HepG2 (cell line): ENCODE data around the gene PLOD3. TPM values are rescaled to one million over a fixed set of nuclear protein-coding genes. Genes with fewer than 3 reads are reported as not detected.

ENCODE experiments used
- ATF7-NPFF ChIP-seq: sonication (generic); formaldehyde crosslinking; IDR thresholded peaks from 2 replicates; pipeline ENCODE4 v1.8.1; 2023; ENCODE audit warnings: mild to moderate bottlenecking, low read depth, missing genetic modification reagents, moderate library complexity
- CHCHD3 ChIP-seq: sonication (generic); formaldehyde crosslinking; IDR thresholded peaks from 2 replicates; pipeline ENCODE4 v1.8.0; 2022; ENCODE audit warnings: mild to moderate bottlenecking, missing genetic modification reagents, moderate library complexity
- FOXC1 ChIP-seq: sonication (generic); formaldehyde crosslinking; IDR thresholded peaks from 2 replicates; pipeline ENCODE4 v1.8.0; 2022; ENCODE audit warnings: mild to moderate bottlenecking, missing genetic modification reagents, borderline replicate concordance
- FOXM1 ChIP-seq: sonication (generic); formaldehyde crosslinking; IDR thresholded peaks from 2 replicates; pipeline ENCODE4 v1.5.0; 2020; ENCODE audit warnings: missing genetic modification reagents
- LCORL ChIP-seq, 2 experiments: fragments of 450-650 bp in 1 of 2; sonication (generic) in 1 of 2; formaldehyde crosslinking in 1 of 2; IDR thresholded peaks; 2 replicates each; pipeline versions ENCODE4 v1.5.0 to v1.6.1; 2017 to 2020; ENCODE audit warnings: antibody characterized with exemption in 1 of 2, missing genetic modification reagents in 1 of 2
- PATZ1 ChIP-seq: sonication (generic); formaldehyde crosslinking; IDR thresholded peaks from 2 replicates; pipeline ENCODE4 v1.4.0; 2020; ENCODE audit warnings: missing genetic modification reagents
- SALL1 ChIP-seq: sonication (generic); formaldehyde crosslinking; IDR thresholded peaks from 2 replicates; pipeline ENCODE4 v1.8.0; 2022; ENCODE audit warnings: mild to moderate bottlenecking, missing genetic modification reagents
- THAP7 ChIP-seq: sonication (generic); formaldehyde crosslinking; IDR thresholded peaks from 2 replicates; pipeline ENCODE4 v1.8.1; 2023; ENCODE audit warnings: mild to moderate bottlenecking, missing genetic modification reagents
- USF2 ChIP-seq, 2 experiments: sonication (generic) in 1 of 2; formaldehyde crosslinking in 1 of 2; IDR thresholded peaks; 2 replicates each; pipeline versions ENCODE4 v1.5.1 to v1.6.1; 2011 to 2020; ENCODE audit warnings: borderline replicate concordance in 1 of 2, low read depth in 1 of 2, low read length in 1 of 2, mild to moderate bottlenecking in 1 of 2, missing genetic modification reagents in 1 of 2, moderate library complexity in 1 of 2
- ZBED4 ChIP-seq: sonication (generic); formaldehyde crosslinking; IDR thresholded peaks from 2 replicates; pipeline ENCODE4 v1.4.0; 2020; ENCODE audit warnings: missing genetic modification reagents, borderline replicate concordance
- ZBTB2 ChIP-seq: sonication (generic); formaldehyde crosslinking; IDR thresholded peaks from 2 replicates; pipeline ENCODE4 v1.8.0; 2022; ENCODE audit warnings: low read depth, missing genetic modification reagents
- ZBTB7A ChIP-seq: sonication (generic); formaldehyde crosslinking; IDR thresholded peaks from 2 replicates; pipeline ENCODE4 v1.8.0; 2022; ENCODE audit warnings: mild to moderate bottlenecking, missing genetic modification reagents
- ZNF652 ChIP-seq: IDR thresholded peaks from 2 replicates; pipeline ENCODE4 v1.6.1; 2016; ENCODE audit warnings: low read depth, borderline replicate concordance
- ZNF691 ChIP-seq: sonication (generic); formaldehyde crosslinking; IDR thresholded peaks from 2 replicates; pipeline ENCODE4 v1.4.0; 2020; ENCODE audit warnings: missing genetic modification reagents, low read depth, mild to moderate bottlenecking, borderline replicate concordance
- polyA plus RNA-seq, 8 experiments: library from polyadenylated mRNA; depleted of rRNA in 3 of 8; stranded (reverse) in 7 of 8; unstranded in 1 of 8; fragments of >200 nt; fragmentation: Illumina TruSeq in 4 of 8; extraction: Trizol in 4 of 8; gene quantifications; 2 replicates each; pipeline versions ENCODE4 v1.2.1 to v1.2.3, GENCODE V29; 2011 to 2016; ENCODE audit warnings: low read depth in 4 of 8, missing spikeins in 1 of 8, mixed read lengths in 1 of 8; ENCODE audit not compliant: insufficient read depth in 1 of 8
- total RNA-seq, 5 experiments: library from RNA; depleted of rRNA; stranded (reverse); fragments of >200 nt; fragmentation: Illumina TruSeq; extraction: Trizol; gene quantifications; 2 replicates each; pipeline ENCODE4 v1.2.3, GENCODE V29; 2016; ENCODE audit warnings: low read depth in 1 of 5

PLOD3 gene
- total and polyA plus RNA-seq, 2 of the 13 experiments (the other 11 are each of a cell fraction or from before 2014, with no cell fraction given) = 65.8 to 67.4 TPM

GRCh38 chr7:101243646-101244374 is 26.4 kb upstream of the PLOD3 start (continued):
- TF ChIP-seq FOXM1 (CRISPR knock-in tag) (0 out of 2 replicates have a peak, but pooled peaks have one; percentile 40), ZBTB7A (0 out of 2 replicates have a peak, but pooled peaks have one; percentile 26), ZNF691 (CRISPR knock-in tag) (peak; percentile 11; the same call in 1 of the 2 replicates), USF2 (IDR thresholded peaks at IDR 0.05; ENCODE audit: low read depth, low read length) (no peak), USF2 (CRISPR knock-in tag; IDR thresholded peaks at IDR 0.05; ENCODE audit: borderline replicate concordance) (0 out of 2 replicates have a peak, but pooled peaks have one; percentile 18), ZNF652 (CRISPR knock-in tag) (0 out of 2 replicates have a peak, but pooled peaks have one; percentile 15), ATF7-NPFF (CRISPR knock-in tag) (0 out of 2 replicates have a peak, but pooled peaks have one; percentile 50), ZBED4 (CRISPR knock-in tag) (0 out of 2 replicates have a peak, but pooled peaks have one; percentile 96), SALL1 (CRISPR knock-in tag) (0 out of 2 replicates have a peak, but pooled peaks have one; percentile 14), THAP7 (CRISPR knock-in tag) (no peak), LCORL (IDR thresholded peaks at IDR 0.05) (no peak), LCORL (CRISPR knock-in tag; IDR thresholded peaks at IDR 0.05) (no peak), ZBTB2 (0 out of 2 replicates have a peak, but pooled peaks have one; percentile 25), PATZ1 (CRISPR knock-in tag) (peak; percentile 98), FOXC1 (CRISPR knock-in tag) (0 out of 2 replicates have a peak, but pooled peaks have one; percentile 42), CHCHD3 (CRISPR knock-in tag) (peak; percentile 61; the same call in 1 of the 2 replicates)
